ENCODE measurements around the gene RSF1. TPM values are rescaled to one million over a fixed set of nuclear protein-coding genes. Genes with fewer than 3 reads are reported as not detected.

Gene RSF1
- total RNA-seq, 1 experiment from 2014 or later = 79.8 TPM

DNA sequence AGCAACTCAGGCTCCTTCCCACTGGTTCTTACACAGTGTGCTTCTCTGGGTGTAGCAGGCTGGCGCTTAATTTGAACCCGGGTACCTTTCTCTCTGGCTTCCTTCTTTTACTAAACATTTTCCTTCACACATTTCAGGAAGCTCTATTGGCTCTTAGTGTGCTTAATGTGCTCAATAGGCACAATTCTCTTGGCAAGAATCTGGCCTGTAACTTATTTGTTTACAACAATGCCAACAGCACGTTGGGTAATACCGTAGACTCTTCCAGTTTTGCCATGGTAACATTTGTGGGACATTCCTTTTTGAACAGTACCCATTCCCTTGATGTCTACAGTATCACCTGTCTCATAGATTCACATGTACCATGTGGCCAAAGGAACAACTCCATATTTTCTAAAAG is 48.2 kb upstream of the RSF1 start:
- ATAC-seq = no peak
- ChIA-PET CTCF (interaction anchor here (0.7 kb wide), 1 partner anchor 933 kb away, joined by 3 read pairs; no protein-coding TSS in a partner anchor), POLR2A (no interaction called here)
- no peaks in the 10 kb centered on the region for H3K4me1 Mint-ChIP-seq
- peaks cover 4% of the 10 kb centered on the region for H3K9me3 Mint-ChIP-seq
- DNase-seq (ENCODE audit: low spot score) = no peak
- no peak overlapping the region for H3K4me3 Mint-ChIP-seq
- no peaks in the 10 kb centered on the region for H3K27me3 Mint-ChIP-seq (ENCODE audit: low read depth)
- no peak for TF ChIP-seq NFYB (CRISPR knock-in tag; conservative IDR thresholded peaks at IDR 0.05; ENCODE audit: low read depth)
- TF ChIP-seq, protein P1, sequence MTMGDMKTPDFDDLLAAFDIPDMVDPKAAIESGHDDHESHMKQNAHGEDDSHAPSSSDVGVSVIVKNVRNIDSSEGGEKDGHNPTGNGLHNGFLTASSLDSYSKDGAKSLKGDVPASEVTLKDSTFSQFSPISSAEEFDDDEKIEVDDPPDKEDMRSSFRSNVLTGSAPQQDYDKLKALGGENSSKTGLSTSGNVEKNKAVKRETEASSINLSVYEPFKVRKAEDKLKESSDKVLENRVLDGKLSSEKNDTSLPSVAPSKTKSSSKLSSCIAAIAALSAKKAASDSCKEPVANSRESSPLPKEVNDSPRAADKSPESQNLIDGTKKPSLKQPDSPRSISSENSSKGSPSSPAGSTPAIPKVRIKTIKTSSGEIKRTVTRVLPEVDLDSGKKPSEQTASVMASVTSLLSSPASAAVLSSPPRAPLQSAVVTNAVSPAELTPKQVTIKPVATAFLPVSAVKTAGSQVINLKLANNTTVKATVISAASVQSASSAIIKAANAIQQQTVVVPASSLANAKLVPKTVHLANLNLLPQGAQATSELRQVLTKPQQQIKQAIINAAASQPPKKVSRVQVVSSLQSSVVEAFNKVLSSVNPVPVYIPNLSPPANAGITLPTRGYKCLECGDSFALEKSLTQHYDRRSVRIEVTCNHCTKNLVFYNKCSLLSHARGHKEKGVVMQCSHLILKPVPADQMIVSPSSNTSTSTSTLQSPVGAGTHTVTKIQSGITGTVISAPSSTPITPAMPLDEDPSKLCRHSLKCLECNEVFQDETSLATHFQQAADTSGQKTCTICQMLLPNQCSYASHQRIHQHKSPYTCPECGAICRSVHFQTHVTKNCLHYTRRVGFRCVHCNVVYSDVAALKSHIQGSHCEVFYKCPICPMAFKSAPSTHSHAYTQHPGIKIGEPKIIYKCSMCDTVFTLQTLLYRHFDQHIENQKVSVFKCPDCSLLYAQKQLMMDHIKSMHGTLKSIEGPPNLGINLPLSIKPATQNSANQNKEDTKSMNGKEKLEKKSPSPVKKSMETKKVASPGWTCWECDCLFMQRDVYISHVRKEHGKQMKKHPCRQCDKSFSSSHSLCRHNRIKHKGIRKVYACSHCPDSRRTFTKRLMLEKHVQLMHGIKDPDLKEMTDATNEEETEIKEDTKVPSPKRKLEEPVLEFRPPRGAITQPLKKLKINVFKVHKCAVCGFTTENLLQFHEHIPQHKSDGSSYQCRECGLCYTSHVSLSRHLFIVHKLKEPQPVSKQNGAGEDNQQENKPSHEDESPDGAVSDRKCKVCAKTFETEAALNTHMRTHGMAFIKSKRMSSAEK (CRISPR knock-in tag; IDR thresholded peaks at IDR 0.05; ENCODE audit: borderline replicate concordance) = no peak
- TF ChIP-seq, protein P2, sequence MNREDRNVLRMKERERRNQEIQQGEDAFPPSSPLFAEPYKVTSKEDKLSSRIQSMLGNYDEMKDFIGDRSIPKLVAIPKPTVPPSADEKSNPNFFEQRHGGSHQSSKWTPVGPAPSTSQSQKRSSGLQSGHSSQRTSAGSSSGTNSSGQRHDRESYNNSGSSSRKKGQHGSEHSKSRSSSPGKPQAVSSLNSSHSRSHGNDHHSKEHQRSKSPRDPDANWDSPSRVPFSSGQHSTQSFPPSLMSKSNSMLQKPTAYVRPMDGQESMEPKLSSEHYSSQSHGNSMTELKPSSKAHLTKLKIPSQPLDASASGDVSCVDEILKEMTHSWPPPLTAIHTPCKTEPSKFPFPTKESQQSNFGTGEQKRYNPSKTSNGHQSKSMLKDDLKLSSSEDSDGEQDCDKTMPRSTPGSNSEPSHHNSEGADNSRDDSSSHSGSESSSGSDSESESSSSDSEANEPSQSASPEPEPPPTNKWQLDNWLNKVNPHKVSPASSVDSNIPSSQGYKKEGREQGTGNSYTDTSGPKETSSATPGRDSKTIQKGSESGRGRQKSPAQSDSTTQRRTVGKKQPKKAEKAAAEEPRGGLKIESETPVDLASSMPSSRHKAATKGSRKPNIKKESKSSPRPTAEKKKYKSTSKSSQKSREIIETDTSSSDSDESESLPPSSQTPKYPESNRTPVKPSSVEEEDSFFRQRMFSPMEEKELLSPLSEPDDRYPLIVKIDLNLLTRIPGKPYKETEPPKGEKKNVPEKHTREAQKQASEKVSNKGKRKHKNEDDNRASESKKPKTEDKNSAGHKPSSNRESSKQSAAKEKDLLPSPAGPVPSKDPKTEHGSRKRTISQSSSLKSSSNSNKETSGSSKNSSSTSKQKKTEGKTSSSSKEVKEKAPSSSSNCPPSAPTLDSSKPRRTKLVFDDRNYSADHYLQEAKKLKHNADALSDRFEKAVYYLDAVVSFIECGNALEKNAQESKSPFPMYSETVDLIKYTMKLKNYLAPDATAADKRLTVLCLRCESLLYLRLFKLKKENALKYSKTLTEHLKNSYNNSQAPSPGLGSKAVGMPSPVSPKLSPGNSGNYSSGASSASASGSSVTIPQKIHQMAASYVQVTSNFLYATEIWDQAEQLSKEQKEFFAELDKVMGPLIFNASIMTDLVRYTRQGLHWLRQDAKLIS (CRISPR knock-in tag; IDR thresholded peaks at IDR 0.05; ENCODE audit: borderline replicate concordance) = no peak
- no peak for TF ChIP-seq MYBL2 (CRISPR knock-in tag; IDR thresholded peaks at IDR 0.05)
- TF ChIP-seq, protein P3, sequence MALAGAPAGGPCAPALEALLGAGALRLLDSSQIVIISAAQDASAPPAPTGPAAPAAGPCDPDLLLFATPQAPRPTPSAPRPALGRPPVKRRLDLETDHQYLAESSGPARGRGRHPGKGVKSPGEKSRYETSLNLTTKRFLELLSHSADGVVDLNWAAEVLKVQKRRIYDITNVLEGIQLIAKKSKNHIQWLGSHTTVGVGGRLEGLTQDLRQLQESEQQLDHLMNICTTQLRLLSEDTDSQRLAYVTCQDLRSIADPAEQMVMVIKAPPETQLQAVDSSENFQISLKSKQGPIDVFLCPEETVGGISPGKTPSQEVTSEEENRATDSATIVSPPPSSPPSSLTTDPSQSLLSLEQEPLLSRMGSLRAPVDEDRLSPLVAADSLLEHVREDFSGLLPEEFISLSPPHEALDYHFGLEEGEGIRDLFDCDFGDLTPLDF (CRISPR knock-in tag; IDR thresholded peaks at IDR 0.05) = no peak
- no peak for TF ChIP-seq SOX15 (CRISPR knock-in tag; IDR thresholded peaks at IDR 0.05)
- TF ChIP-seq RELA (CRISPR knock-in tag; IDR thresholded peaks at IDR 0.05; ENCODE audit: borderline replicate concordance) = no peak
- no peak for TF ChIP-seq IRF2 (CRISPR knock-in tag; IDR thresholded peaks at IDR 0.05; ENCODE audit: borderline replicate concordance, low read depth)
- TF ChIP-seq, protein P4, sequence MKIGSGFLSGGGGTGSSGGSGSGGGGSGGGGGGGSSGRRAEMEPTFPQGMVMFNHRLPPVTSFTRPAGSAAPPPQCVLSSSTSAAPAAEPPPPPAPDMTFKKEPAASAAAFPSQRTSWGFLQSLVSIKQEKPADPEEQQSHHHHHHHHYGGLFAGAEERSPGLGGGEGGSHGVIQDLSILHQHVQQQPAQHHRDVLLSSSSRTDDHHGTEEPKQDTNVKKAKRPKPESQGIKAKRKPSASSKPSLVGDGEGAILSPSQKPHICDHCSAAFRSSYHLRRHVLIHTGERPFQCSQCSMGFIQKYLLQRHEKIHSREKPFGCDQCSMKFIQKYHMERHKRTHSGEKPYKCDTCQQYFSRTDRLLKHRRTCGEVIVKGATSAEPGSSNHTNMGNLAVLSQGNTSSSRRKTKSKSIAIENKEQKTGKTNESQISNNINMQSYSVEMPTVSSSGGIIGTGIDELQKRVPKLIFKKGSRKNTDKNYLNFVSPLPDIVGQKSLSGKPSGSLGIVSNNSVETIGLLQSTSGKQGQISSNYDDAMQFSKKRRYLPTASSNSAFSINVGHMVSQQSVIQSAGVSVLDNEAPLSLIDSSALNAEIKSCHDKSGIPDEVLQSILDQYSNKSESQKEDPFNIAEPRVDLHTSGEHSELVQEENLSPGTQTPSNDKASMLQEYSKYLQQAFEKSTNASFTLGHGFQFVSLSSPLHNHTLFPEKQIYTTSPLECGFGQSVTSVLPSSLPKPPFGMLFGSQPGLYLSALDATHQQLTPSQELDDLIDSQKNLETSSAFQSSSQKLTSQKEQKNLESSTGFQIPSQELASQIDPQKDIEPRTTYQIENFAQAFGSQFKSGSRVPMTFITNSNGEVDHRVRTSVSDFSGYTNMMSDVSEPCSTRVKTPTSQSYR (CRISPR knock-in tag; IDR thresholded peaks at IDR 0.05) = no peak
- TF ChIP-seq SMAD4 (CRISPR knock-in tag; IDR thresholded peaks at IDR 0.05) = no peak
- TF ChIP-seq, protein P5, sequence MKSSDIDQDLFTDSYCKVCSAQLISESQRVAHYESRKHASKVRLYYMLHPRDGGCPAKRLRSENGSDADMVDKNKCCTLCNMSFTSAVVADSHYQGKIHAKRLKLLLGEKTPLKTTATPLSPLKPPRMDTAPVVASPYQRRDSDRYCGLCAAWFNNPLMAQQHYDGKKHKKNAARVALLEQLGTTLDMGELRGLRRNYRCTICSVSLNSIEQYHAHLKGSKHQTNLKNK (CRISPR knock-in tag; IDR thresholded peaks at IDR 0.05) = no peak
- no peak for TF ChIP-seq NR1H2 (CRISPR knock-in tag; IDR thresholded peaks at IDR 0.05)
- TF ChIP-seq FOXK1 (CRISPR knock-in tag; IDR thresholded peaks at IDR 0.05) = no peak
- TF ChIP-seq, protein P6, sequence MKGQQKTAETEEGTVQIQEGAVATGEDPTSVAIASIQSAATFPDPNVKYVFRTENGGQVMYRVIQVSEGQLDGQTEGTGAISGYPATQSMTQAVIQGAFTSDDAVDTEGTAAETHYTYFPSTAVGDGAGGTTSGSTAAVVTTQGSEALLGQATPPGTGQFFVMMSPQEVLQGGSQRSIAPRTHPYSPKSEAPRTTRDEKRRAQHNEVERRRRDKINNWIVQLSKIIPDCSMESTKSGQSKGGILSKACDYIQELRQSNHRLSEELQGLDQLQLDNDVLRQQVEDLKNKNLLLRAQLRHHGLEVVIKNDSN (CRISPR knock-in tag; IDR thresholded peaks at IDR 0.05) = no peak
- no peak for TF ChIP-seq ESRRA (CRISPR knock-in tag; IDR thresholded peaks at IDR 0.05; ENCODE audit: borderline replicate concordance)
- TF ChIP-seq SP1 (CRISPR knock-in tag; conservative IDR thresholded peaks at IDR 0.05) = no peak
- no peak for TF ChIP-seq ELF4 (CRISPR knock-in tag; IDR thresholded peaks at IDR 0.05; ENCODE audit: low read depth)
- H3K36me3 Mint-ChIP-seq = peaks cover 21% of the 10 kb centered on the region
- H3K27ac Mint-ChIP-seq = no peak overlapping the region

Data from WTC11 (cell line).